A549 (cell line): ENCODE data around the gene HINFP.

ENCODE experiments used
- ZC3H11A ChIP-seq: fragments of 450-650 bp; IDR thresholded peaks from 2 replicates; pipeline ENCODE4 v1.6.1; 2014; ENCODE audit warnings: antibody characterized with exemption, mild to moderate bottlenecking
- TF ChIP-seq, protein P1 (sequence below): fragments of >200 bp; sonication (Bioruptor Twin); formaldehyde crosslinking; IDR thresholded peaks from 3 replicates; pipeline ENCODE4 v1.5.1; 2016

DNA sequence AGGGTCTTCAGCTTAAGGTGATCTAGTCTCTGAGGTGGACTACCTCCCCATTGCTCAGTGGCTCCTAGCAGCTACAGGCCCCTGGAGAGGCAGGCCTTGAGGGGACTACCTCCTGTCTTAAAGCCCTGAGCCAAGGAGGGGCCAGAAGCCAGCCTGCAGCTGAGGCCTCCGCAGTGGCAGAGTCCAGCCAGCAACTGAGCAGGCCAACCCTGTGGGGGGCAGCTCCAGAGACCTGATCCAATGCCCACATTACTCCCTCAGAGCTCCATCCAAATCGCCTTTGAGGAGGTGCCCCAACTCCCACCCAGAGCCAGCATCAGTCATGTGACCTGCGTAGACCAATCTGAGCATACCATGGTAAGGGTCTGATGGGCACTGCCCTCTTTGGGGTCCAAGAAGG is 11.5 kb upstream of the HINFP start:
- TF ChIP-seq ZC3H11A, result no peak
- TF ChIP-seq, protein P1, sequence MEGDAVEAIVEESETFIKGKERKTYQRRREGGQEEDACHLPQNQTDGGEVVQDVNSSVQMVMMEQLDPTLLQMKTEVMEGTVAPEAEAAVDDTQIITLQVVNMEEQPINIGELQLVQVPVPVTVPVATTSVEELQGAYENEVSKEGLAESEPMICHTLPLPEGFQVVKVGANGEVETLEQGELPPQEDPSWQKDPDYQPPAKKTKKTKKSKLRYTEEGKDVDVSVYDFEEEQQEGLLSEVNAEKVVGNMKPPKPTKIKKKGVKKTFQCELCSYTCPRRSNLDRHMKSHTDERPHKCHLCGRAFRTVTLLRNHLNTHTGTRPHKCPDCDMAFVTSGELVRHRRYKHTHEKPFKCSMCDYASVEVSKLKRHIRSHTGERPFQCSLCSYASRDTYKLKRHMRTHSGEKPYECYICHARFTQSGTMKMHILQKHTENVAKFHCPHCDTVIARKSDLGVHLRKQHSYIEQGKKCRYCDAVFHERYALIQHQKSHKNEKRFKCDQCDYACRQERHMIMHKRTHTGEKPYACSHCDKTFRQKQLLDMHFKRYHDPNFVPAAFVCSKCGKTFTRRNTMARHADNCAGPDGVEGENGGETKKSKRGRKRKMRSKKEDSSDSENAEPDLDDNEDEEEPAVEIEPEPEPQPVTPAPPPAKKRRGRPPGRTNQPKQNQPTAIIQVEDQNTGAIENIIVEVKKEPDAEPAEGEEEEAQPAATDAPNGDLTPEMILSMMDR, result no peak
